BJ (cell line): ENCODE measurements around the gene RETREG3. TPM values are rescaled to one million over a fixed set of nuclear protein-coding genes. Genes with fewer than 3 reads are reported as not detected.
A peak's percentile ranks its signal among the peaks of the same experiment; 100 is the strongest.
"Not testable (repeated sequence)": the region's sequence is repeated elsewhere in the genome, so short reads cannot be mapped to it uniquely, and the experiment has no call there.

Experiments used
- CTCF ChIA-PET: fragments of 350-600 bp; formaldehyde crosslinking; extraction: SDS; loops from one replicate; lab custom pipeline; 2021; ENCODE audit warnings: antibody characterized with exemption, inconsistent platforms; lab: Yijun Ruan, JAX
- POLR2A ChIA-PET: fragments of 300-600 bp; sonication (Branson Sonifier 250); formaldehyde crosslinking; extraction: SDS; loops from one replicate; lab custom pipeline; 2021; ENCODE audit warnings: antibody characterized with exemption; lab: Charles Lee
- DNase-seq: peaks from one replicate; pipeline ENCODE4 v3.0.0-alpha.2; 2011; ENCODE audit warnings: low read depth
- H3K27me3 ChIP-seq: 2 replicates; pipeline ENCODE4 v1.6.0; 2011; ENCODE audit warnings: low read length; ENCODE audit not compliant: control insufficient read depth, insufficient read depth
- H3K36me3 ChIP-seq: 2 replicates; pipeline ENCODE4 v1.5.1; 2011; ENCODE audit warnings: low read length; ENCODE audit not compliant: control insufficient read depth, insufficient read depth
- H3K4me3 ChIP-seq: 2 replicates; pipeline ENCODE4 v1.5.1; 2011; ENCODE audit warnings: low read depth, mild to moderate bottlenecking, control low read depth, low read length
- CTCF ChIP-seq: IDR thresholded peaks from 2 replicates; pipeline ENCODE4 v1.5.1; 2011; ENCODE audit warnings: low read depth, mild to moderate bottlenecking, control low read depth, inconsistent platforms, low read length, moderate library complexity; ENCODE audit not compliant: insufficient read depth
- polyA plus RNA-seq: library from polyadenylated mRNA; depleted of rRNA; stranded (reverse); fragments of >200 nt; gene quantifications from 2 replicates; pipeline ENCODE4 v1.2.3, GENCODE V29; 2011

The RETREG3 gene
- polyA plus RNA-seq, 1 experiment = 54.4 TPM

DNA sequence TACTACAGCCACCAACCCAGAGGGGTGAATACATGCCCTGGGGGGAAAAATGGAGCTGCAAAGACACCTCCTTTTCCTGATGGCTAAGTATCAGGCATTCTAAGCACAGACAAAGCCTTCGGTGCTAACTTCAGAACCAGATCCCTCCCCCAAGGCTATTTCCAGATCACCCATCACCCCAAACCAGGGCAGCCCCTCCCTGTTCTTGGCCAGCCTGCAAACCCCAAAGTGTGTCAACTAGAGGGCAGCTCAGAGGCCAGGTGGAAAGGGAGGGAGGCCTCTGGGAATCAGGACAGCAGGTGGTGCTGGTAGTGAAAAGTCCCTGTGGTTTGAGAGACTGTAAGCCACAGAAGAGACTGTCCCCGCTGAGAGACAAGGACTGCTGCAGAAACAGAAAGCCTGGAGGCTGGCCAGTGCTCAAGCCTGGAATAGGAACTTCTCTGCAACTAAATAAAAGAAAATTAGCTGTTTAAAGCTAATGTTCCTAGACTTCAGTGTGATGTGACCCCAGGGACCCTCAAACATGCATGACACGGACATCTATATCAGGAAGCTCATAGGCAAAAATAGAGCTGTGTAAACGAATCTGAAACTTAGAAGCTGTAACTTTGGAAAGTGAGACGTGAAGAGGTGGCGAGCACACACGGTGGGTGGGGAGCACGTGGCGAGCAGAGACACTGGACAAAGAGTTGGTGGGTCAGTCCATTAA, 9.4 kb upstream of the RETREG3 start:
- TF ChIP-seq CTCF = peak; percentile 17; the same call in 1 of the 2 replicates
- H3K4me3 ChIP-seq = no peak overlapping the region
- H3K27me3 ChIP-seq = no peaks in the 10 kb centered on the region
- peaks cover 9% of the 10 kb centered on the region for H3K36me3 ChIP-seq
- CTCF ChIA-PET = interaction anchor here (1.7 kb wide), 1 partner anchor 62 kb away, joined by 6 read pairs; no protein-coding TSS in a partner anchor
- POLR2A ChIA-PET = no interaction called here
- no peak for DNase-seq

DNA sequence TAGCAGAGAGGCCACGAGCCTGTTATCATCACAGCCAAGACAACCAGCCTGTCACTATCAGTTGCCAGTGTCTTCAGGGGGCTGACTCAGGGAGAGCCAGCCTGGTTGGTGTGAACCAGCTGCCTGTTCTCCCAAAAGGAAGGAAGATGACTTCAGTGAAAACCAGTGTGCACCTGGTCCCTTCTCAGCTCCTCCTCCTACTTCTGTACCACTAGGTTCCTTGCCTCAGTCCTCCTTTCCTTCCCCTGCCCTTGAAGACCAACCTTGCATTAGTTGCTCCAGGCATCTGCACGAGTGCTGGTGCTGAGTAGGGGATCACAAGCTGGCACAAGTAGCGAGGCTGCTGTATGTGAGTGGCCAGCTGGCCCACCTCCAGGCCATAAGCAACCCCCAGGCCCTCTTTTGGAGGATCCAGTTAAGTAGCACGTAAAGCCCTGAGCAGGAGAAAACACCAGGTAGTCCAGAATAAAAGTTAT, 8.8 kb upstream of the RETREG3 start:
- TF ChIP-seq CTCF = no peak
- no peak overlapping the region for H3K4me3 ChIP-seq
- no peak for DNase-seq
- ChIA-PET POLR2A (no interaction called here), CTCF (interaction anchor here (1.7 kb wide), 1 partner anchor 63 kb away, joined by 6 read pairs; no protein-coding TSS in a partner anchor)
- H3K27me3 ChIP-seq = no peaks in the 10 kb centered on the region
- H3K36me3 ChIP-seq = peaks cover 11% of the 10 kb centered on the region

DNA sequence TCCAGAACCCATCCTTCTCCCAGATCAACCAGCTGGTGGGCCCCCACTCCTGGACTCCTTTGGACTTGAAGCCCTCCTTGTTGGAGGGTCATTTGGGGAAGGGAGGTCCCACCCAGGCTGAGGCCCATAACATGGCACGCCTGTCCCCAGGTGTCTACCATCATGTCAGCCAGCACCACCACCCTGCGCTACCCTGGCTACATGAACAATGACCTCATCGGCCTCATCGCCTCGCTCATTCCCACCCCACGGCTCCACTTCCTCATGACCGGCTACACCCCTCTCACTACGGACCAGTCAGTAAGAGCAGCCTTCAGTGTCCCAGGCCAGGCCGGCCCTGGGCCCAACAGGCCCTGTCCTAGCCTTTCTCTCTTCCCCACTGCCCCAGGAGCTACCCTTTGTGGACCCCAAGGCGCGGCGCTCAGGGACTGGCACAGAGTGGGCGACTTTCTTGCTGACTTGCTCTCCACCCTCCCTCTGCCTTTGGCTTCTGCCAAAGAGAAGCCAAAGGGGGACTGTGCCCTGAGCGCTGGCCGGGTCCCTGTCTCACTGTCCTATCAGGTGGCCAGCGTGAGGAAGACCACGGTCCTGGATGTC, 4.6 kb upstream of the RETREG3 start:
- DNase-seq = no peak
- ChIA-PET CTCF (interaction anchor here (1.5 kb wide), 1 partner anchor 65 kb away, joined by 3 read pairs; no protein-coding TSS in a partner anchor), POLR2A (no interaction called here)
- no peak for TF ChIP-seq CTCF
- H3K4me3 ChIP-seq = no peak overlapping the region
- peaks cover 20% of the 10 kb centered on the region for H3K36me3 ChIP-seq
- no peaks in the 10 kb centered on the region for H3K27me3 ChIP-seq

DNA sequence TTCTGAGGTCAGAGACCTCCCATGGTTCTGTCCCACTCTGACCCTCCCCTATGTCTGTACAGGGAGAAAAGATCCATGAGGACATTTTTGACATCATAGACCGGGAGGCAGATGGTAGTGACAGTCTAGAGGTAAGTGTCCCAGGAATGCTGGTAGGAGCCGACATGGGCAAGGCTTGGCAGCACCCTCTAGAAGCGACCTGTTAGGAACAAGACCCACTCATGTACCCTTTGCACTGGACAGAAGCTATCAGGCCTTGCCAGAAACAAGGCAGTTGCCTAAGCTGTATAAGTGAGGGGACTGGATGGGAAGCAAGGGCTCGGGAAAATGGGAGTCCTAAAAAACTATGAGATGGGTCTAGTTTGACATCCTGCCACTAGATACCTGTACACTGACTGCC, 2.8 kb upstream of the RETREG3 start:
- no peak for DNase-seq
- no peak overlapping the region for H3K4me3 ChIP-seq
- H3K36me3 ChIP-seq = peaks cover 20% of the 10 kb centered on the region
- POLR2A ChIA-PET = no interaction called here
- no peak for TF ChIP-seq CTCF
- CTCF ChIA-PET = no interaction called here
- no peaks in the 10 kb centered on the region for H3K27me3 ChIP-seq

GRCh38 chr17:42609814-42610801, 934 bp upstream of the RETREG3 start:
- H3K27me3 ChIP-seq, DNase-seq: not testable (repeated sequence)
- peaks cover 18% of the 10 kb centered on the region for H3K36me3 ChIP-seq
- POLR2A ChIA-PET = interaction anchor here (0.6 kb wide), 2 partner anchors 42 to 125 kb away, joined by 3 read pairs; no protein-coding TSS in a partner anchor
- CTCF ChIA-PET = interaction anchor here (1.0 to 3.4 kb wide), 3 partner anchors 12 to 70 kb away, joined by 3 to 16 read pairs (median 8); no protein-coding TSS in a partner anchor
- peak overlapping the region; percentile 68 for H3K4me3 ChIP-seq
